Heart left ventricle (tissue), 13 donors: ENCODE measurements around the gene PTPRZ1.

ENCODE experiments used
- CTCF ChIP-seq, 12 donors: fragments of 200-600 bp; sonication (generic) in 4 of 12; IDR thresholded peaks; one replicate each; pipeline versions ENCODE4 v1.5.0 to v1.8.0; 2018 to 2022; ENCODE audit warnings: antibody characterized with exemption in 12 of 12, mild to moderate bottlenecking in 5 of 12
- POLR2A ChIP-seq, 2 donors: fragments of 450-650 bp; IDR thresholded peaks; one replicate each; pipeline ENCODE4 v1.6.1; 2017; ENCODE audit warnings: antibody characterized with exemption in 2 of 2, mild to moderate bottlenecking in 2 of 2, moderate library complexity in 2 of 2
- donor health status: ischemic (EF 13 %, LVEDD 7.1; RV severe dilation, severe dysfunction).
- donor health status: DM: no; HTN: yes; CAD: no.
- donor health status: DM: no; HTN: no; CAD: no.
- donor health status: ischemic (EF 25% LVEDD 6.9; RV normal size, moderate dysfunction).
- donor health status: ischemic (EF 25% LVEDD 5.7; RV mildly dilated, moderate dysfunction).
- donor health status: ischemic (EF 35%, LVEDD 5.7; RV mildly dilated, moderate dysfunction).
- donor health status: nonischemic (EF 11% LVEDD 7.7; RV severe dilation, severe dysfunction).
- donor health status: DM: yes; HTN: yes; CAD: no.
- donor health status: PGD.
- donor health status: ischemic (EF 29% LVEDD 5.4; RV normal size, mild dysfunction).
- donor health status: nonischemic (EF 23%, LVEDD 6.1; RV moderate dilation, normal function).

DNA sequence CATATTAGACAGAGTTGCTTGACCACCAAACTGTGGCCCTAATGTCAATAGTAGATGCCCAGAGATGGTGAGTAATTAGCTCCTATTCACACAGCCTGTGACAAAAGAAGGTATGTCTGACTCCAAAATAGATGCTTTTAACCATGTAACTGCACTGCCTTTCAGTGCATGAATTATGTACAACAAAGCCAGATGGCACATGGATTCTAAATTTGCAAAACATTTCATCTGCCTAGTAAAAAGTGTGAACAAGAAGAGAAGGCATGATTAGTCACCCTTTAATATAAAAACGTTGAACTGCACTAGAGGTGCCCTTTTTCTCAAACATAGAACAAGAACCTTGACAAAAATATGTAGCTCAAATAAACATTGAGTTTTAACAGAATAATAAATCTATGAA is 35.5 kb upstream of the PTPRZ1 start:
- TF ChIP-seq CTCF (IDR thresholded peaks at IDR 0.05) = no peak
- TF ChIP-seq POLR2A (IDR thresholded peaks at IDR 0.05) = no peak
